Small intestine (tissue), 7 donors: ENCODE results near the gene SH3GL1. TPM values are rescaled to one million over a fixed set of nuclear protein-coding genes. Genes with fewer than 3 reads are reported as not detected.

ENCODE experiments used
- DNase-seq, 2 donors: peaks; one replicate each; pipeline versions ENCODE4 v3.0.0 to v3.0.0-alpha.2; 2013
- FAIRE-seq: peaks from 2 replicates; lab custom pipeline; 2012; peaks lifted over from hg19 to GRCh38; lab: Jason Lieb, UNC
- H3K27ac ChIP-seq, 3 donors: one replicate each; pipeline ENCODE4 v1.5.1; 2013; ENCODE audit warnings: low read length in 2 of 3, mild to moderate bottlenecking in 2 of 3, control low read depth in 1 of 3, inconsistent platforms in 1 of 3, low read depth in 1 of 3, moderate library complexity in 1 of 3
- H3K27me3 ChIP-seq, 3 donors: one replicate each; pipeline ENCODE4 v1.6.1; 2013; ENCODE audit warnings: low read length in 3 of 3, inconsistent platforms in 1 of 3; ENCODE audit not compliant: control insufficient read depth in 3 of 3, insufficient read depth in 3 of 3
- H3K36me3 ChIP-seq, 3 donors: one replicate each; pipeline ENCODE4 v1.6.1; 2013; ENCODE audit warnings: low read length in 3 of 3, inconsistent platforms in 1 of 3, low read depth in 1 of 3, mild to moderate bottlenecking in 1 of 3, moderate library complexity in 1 of 3; ENCODE audit not compliant: control insufficient read depth in 3 of 3, insufficient read depth in 2 of 3
- H3K4me1 ChIP-seq, 3 donors: one replicate each; pipeline ENCODE4 v1.6.1; 2013; ENCODE audit warnings: low read length in 2 of 3, inconsistent platforms in 1 of 3, low read depth in 1 of 3, mild to moderate bottlenecking in 1 of 3, moderate library complexity in 1 of 3; ENCODE audit not compliant: control insufficient read depth in 3 of 3, insufficient read depth in 2 of 3
- H3K4me3 ChIP-seq, 3 donors: one replicate each; pipeline ENCODE4 v1.5.1; 2013; ENCODE audit warnings: low read length in 3 of 3, control low read depth in 1 of 3, inconsistent platforms in 1 of 3, low read depth in 1 of 3, mild to moderate bottlenecking in 1 of 3, moderate library complexity in 1 of 3
- H3K9me3 ChIP-seq, 2 donors: one replicate each; pipeline ENCODE4 v1.6.1; 2013; ENCODE audit warnings: low read depth in 1 of 2, low read length in 1 of 2; ENCODE audit not compliant: control insufficient read depth in 2 of 2, insufficient read depth in 1 of 2
- WGBS, 3 donors: extraction: QIAGEN DNeasy Blood & Tissue Kit; methylation state at CpG; one replicate each; pipeline ENCODE4 v1.1.7; 2013; 5-methylcytosine and 5-hydroxymethylcytosine counted together
- polyA plus RNA-seq, 4 donors: library from polyadenylated mRNA; stranded (reverse) in 3 of 4; unstranded in 1 of 4; fragments of 200-250 nt in 3 of 4; fragments of 120-200 nt in 1 of 4; gene quantifications; one replicate each; pipeline versions ENCODE4 v1.2.1 to v1.2.3, GENCODE V29; 2013
- donor health status: healthy with polysubstance abuse.
- donor health status: control.
- donor health status: control.
- donor health status: Bipolar disorder and iron deficiency.
- donor health status: healthy.

SH3GL1 gene
- polyA plus RNA-seq, 4 donors = 64.9 to 132 (median 104) TPM

- FAIRE-seq (no peak), DNase-seq (no peak)
- no peak overlapping the region for H3K4me3 ChIP-seq
- no peaks in the 10 kb centered on the region for H3K27me3 ChIP-seq
- H3K4me1 ChIP-seq = no peaks in the 10 kb centered on the region
- peaks cover 0 to 3% of the 10 kb centered on the region in 2 donors for H3K9me3 ChIP-seq
- no peak overlapping the region for H3K27ac ChIP-seq
- WGBS, 3 donors = 28 to 48% (median 29%) methylated on average over 12 of the region's 12 CpGs
- no peaks in the 10 kb centered on the region for H3K36me3 ChIP-seq
These were observed 86.4 kb downstream of the SH3GL1 start for GRCh38 chr19:4313847-4314490.

Other genes starting within 250 kb of the SH3GL1 start
- 100 to 1,000 TPM in 3 of 4 donors, 10 to 100 TPM in 1; 77.2 to 658 (median 308) TPM for gene CREB3L3, start 246.9 kb downstream of the SH3GL1 start, polyA plus RNA-seq
- 10 to 100 TPM; 24.1 to 48.1 (median 42.9) TPM for gene SIRT6, start 218.0 kb downstream of the SH3GL1 start, polyA plus RNA-seq
- gene ANKRD24, start 217.9 kb downstream of the SH3GL1 start, polyA plus RNA-seq = 1 to 10 TPM; 1.6 to 3.1 (median 2.3) TPM
- 1 to 10 TPM in 3 of 4 donors, under 1 TPM in 1; 0.89 to 6.2 (median 4.9) TPM for gene EBI3, start 171.0 kb downstream of the SH3GL1 start, polyA plus RNA-seq
- gene YJU2, start 153.5 kb downstream of the SH3GL1 start, polyA plus RNA-seq = 10 to 100 TPM; 22.8 to 31.0 (median 29.0) TPM
- gene SHD, start 121.3 kb downstream of the SH3GL1 start, polyA plus RNA-seq = 10 to 100 TPM in 2 of 4 donors, 1 to 10 TPM in 2; 4.7 to 25.7 (median 10.6) TPM
- gene TMIGD2, start 98.2 kb downstream of the SH3GL1 start, polyA plus RNA-seq = 1 to 10 TPM; 1.2 to 6.2 (median 3.2) TPM
- 1 to 10 TPM; 1.3 to 3.2 (median 2.0) TPM for gene FSD1, start 95.9 kb downstream of the SH3GL1 start, polyA plus RNA-seq
- gene STAP2, start 61.7 kb downstream of the SH3GL1 start, polyA plus RNA-seq = 100 to 1,000 TPM in 2 of 4 donors, 10 to 100 TPM in 2; 75.5 to 261 (median 140) TPM
- 10 to 100 TPM; 20.9 to 45.1 (median 35.4) TPM for gene MPND, start 57.0 kb downstream of the SH3GL1 start, polyA plus RNA-seq
- 10 to 100 TPM in 2 of 4 donors, 1 to 10 TPM in 2; 4.0 to 13.5 (median 9.4) TPM for gene CHAF1A, start 2.1 kb upstream of the SH3GL1 start, polyA plus RNA-seq
- gene UBXN6, start 57.2 kb upstream of the SH3GL1 start, polyA plus RNA-seq = 100 to 1,000 TPM in 3 of 4 donors, 10 to 100 TPM in 1; 82.7 to 194 (median 133) TPM
- 10 to 100 TPM; 18.4 to 40.2 (median 28.5) TPM for gene HDGFL2, start 71.8 kb upstream of the SH3GL1 start, polyA plus RNA-seq
- gene PLIN4, start 117.9 kb upstream of the SH3GL1 start, polyA plus RNA-seq = 10 to 100 TPM in 1 of 4 donors, 1 to 10 TPM in 1, under 1 TPM in 2; 0.50 to 16.9 (median 1.1) TPM
- gene PLIN5, start 134.7 kb upstream of the SH3GL1 start, polyA plus RNA-seq = 1 to 10 TPM in 3 of 4 donors, under 1 TPM in 1; 0.27 to 4.5 (median 1.9) TPM
- 1 to 10 TPM in 2 of 4 donors, under 1 TPM in 2; 0.67 to 9.8 (median 2.6) TPM for gene LRG1, start 139.5 kb upstream of the SH3GL1 start, polyA plus RNA-seq
- 1 to 10 TPM in 3 of 4 donors, under 1 TPM in 1; 0.22 to 6.0 (median 2.0) TPM for gene SEMA6B, start 159.1 kb upstream of the SH3GL1 start, polyA plus RNA-seq
- gene TNFAIP8L1, start 239.0 kb upstream of the SH3GL1 start, polyA plus RNA-seq = 10 to 100 TPM in 3 of 4 donors, 1 to 10 TPM in 1; 8.9 to 24.6 (median 16.0) TPM